ENCODE measurements around the gene TEAD1. TPM values are rescaled to one million over a fixed set of nuclear protein-coding genes. Genes with fewer than 3 reads are reported as not detected.

The TEAD1 gene
- total RNA-seq, 4 donors from 2014 or later, result 184 to 272 (median 208) TPM

DNA sequence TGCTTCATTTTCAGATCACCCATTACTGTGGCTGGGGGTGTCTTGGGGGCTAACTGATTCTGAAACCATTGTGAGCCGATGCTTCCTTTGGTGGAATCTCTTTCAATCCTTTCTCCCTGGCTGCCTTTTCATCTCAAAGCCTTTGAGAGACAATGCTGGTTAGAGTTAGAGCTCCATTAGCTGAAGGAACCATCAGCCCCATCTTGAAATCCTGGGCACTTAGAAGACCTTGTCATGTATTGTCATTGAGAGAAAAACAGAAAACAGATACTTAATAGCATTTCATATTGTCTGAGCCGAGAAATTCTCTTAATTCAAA is 6.7 kb downstream of the TEAD1 start:
- Histone ChIP-seq H3K36me3 (no peaks in the 10 kb centered on the region), H3K27ac (peak overlapping the region in 3 of 4 donors; percentile 52 to 100 (median 67)), H3K4me3 (no peak overlapping the region), H3K27me3 (no peaks in the 10 kb centered on the region), H3K4me1 (peaks cover 10 to 86% (median 22%) of the 10 kb centered on the region in 3 donors), H3K9me3 (no peaks in the 10 kb centered on the region)
- TF ChIP-seq, protein P1, sequence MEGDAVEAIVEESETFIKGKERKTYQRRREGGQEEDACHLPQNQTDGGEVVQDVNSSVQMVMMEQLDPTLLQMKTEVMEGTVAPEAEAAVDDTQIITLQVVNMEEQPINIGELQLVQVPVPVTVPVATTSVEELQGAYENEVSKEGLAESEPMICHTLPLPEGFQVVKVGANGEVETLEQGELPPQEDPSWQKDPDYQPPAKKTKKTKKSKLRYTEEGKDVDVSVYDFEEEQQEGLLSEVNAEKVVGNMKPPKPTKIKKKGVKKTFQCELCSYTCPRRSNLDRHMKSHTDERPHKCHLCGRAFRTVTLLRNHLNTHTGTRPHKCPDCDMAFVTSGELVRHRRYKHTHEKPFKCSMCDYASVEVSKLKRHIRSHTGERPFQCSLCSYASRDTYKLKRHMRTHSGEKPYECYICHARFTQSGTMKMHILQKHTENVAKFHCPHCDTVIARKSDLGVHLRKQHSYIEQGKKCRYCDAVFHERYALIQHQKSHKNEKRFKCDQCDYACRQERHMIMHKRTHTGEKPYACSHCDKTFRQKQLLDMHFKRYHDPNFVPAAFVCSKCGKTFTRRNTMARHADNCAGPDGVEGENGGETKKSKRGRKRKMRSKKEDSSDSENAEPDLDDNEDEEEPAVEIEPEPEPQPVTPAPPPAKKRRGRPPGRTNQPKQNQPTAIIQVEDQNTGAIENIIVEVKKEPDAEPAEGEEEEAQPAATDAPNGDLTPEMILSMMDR (IDR thresholded peaks at IDR 0.05), result no peak
- TF ChIP-seq POLR2AphosphoS5 (IDR thresholded peaks at IDR 0.05) (no peak), EP300 (IDR thresholded peaks at IDR 0.05) (no peak), POLR2A (IDR thresholded peaks at IDR 0.05) (no peak)
- WGBS, 2 donors (ENCODE audit: low coverage in 1 of 2), result 65 to 82% methylated on average over 2 of the region's 2 CpGs
- no peak for ATAC-seq

DNA sequence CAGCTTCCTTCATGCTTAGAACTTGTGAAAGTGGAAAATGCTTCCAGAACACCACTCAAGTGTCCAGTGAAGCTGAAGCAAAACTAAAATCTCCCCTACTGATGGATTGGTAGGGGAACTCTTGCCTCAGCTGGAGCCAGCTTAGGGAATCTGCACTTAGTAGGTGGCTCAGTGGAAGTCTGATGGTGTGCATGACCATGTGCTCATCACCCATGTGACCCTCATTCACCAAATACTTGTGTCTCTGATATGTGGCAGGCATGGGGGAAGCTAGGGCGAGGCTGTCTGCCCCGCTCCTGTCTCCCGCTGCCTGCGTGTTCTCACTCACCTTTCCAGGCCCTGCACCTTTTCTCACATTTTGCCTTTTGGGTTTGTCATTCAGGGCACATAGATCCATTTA is 7.2 kb downstream of the TEAD1 start:
- Histone ChIP-seq H3K4me3 (no peak overlapping the region), H3K9me3 (no peaks in the 10 kb centered on the region), H3K27ac (peak overlapping the region in 1 of 4 donors; percentile 67), H3K27me3 (no peaks in the 10 kb centered on the region), H3K36me3 (no peaks in the 10 kb centered on the region), H3K4me1 (peaks cover 10 to 88% (median 22%) of the 10 kb centered on the region in 3 donors)
- 94% methylated on average over 4 of the region's 4 CpGs; no CpG with 5 or more reads in 1 of the 2 donors for WGBS, 2 donors (ENCODE audit: low coverage in 1 of 2)
- no peak for ATAC-seq
- TF ChIP-seq POLR2A (IDR thresholded peaks at IDR 0.05), result no peak
- TF ChIP-seq POLR2AphosphoS5 (IDR thresholded peaks at IDR 0.05), result no peak
- no peak for TF ChIP-seq EP300 (IDR thresholded peaks at IDR 0.05)
- TF ChIP-seq, protein P1 (IDR thresholded peaks at IDR 0.05), result no peak

DNA sequence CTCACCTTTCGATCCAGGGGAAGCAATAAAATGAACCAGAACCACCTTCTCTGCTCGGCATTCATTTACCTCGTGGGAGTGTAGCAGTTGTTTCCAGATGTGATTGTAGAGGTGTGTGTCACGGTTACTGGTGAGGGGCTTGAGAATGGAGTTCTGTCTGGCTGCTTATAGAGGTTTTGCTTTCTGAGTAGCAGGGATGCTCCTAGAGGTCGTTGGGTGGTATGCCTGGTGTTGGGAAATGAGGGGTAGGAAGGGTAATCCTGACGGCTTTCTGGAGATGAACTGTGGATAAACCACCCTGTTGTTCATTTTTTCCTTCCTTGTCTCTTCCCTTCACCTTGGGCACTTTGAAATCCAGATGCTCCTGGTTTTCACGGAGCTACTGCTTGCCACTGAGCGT is 8.1 kb downstream of the TEAD1 start:
- Histone ChIP-seq H3K27ac (no peak overlapping the region), H3K27me3 (no peaks in the 10 kb centered on the region), H3K36me3 (no peaks in the 10 kb centered on the region), H3K4me3 (no peak overlapping the region), H3K9me3 (no peaks in the 10 kb centered on the region), H3K4me1 (peaks cover 10 to 88% (median 22%) of the 10 kb centered on the region in 3 donors)
- TF ChIP-seq EP300 (IDR thresholded peaks at IDR 0.05) (no peak), POLR2AphosphoS5 (IDR thresholded peaks at IDR 0.05) (no peak), POLR2A (IDR thresholded peaks at IDR 0.05) (no peak)
- TF ChIP-seq, protein P1 (IDR thresholded peaks at IDR 0.05), result no peak
- WGBS, 2 donors (ENCODE audit: low coverage in 1 of 2), result 82 to 83% methylated on average over 6 to 7 of the region's 8 CpGs
- no peak for ATAC-seq

DNA sequence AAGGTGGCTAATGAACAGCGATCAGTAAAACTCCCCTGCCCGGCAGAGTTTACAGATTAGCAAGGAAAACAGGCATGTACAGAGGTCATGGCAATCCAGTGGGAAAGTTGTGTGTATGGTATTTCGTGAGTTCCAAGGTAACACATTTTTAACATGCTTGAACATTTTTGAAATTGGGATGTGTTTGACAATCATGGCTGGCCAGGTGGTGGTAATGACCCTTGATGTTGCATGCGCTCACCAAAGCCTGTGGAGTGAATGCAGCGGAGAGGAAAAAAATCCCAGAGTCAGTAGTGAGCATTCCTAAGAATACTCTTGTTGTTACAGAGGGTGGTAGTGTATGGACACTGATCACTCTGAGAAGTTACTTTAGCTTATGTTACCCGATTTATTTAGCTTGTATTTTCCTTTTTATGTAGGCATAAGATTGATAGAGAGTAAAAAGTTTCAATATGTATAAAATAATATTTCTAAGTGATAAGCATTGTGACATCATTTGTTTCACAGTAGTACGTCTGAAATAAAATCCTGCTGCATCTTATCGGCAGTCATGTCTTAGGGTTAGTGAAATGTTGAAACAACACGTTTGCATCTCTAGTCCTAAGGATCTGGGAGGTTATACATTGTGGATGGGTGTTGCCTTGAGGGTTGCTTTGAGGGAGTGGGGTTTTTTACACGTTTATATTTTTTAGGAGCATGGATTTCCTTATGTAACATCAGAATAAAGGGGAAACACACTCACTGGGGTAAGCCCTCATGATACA is 8.7 kb downstream of the TEAD1 start:
- ATAC-seq, result no peak
- no peak overlapping the region for H3K27ac ChIP-seq
- H3K9me3 ChIP-seq, result no peaks in the 10 kb centered on the region
- H3K36me3 ChIP-seq, result no peaks in the 10 kb centered on the region
- 73 to 76% methylated on average over 7 to 10 of the region's 10 CpGs for WGBS, 2 donors (ENCODE audit: low coverage in 1 of 2)
- no peak for TF ChIP-seq POLR2A (IDR thresholded peaks at IDR 0.05)
- TF ChIP-seq, protein P1 (IDR thresholded peaks at IDR 0.05), result no peak
- no peak for TF ChIP-seq POLR2AphosphoS5 (IDR thresholded peaks at IDR 0.05)
- no peak for TF ChIP-seq EP300 (IDR thresholded peaks at IDR 0.05)
- no peak overlapping the region for H3K4me3 ChIP-seq
- H3K27me3 ChIP-seq, result no peaks in the 10 kb centered on the region
- peaks cover 10 to 88% (median 22%) of the 10 kb centered on the region in 3 donors for H3K4me1 ChIP-seq

- ATAC-seq, result no peak
- TF ChIP-seq, protein P1 (IDR thresholded peaks at IDR 0.05), result no peak
- TF ChIP-seq EP300 (IDR thresholded peaks at IDR 0.05) (no peak), POLR2AphosphoS5 (IDR thresholded peaks at IDR 0.05) (no peak), POLR2A (IDR thresholded peaks at IDR 0.05) (no peak)
- Histone ChIP-seq H3K27ac (no peak overlapping the region), H3K4me3 (no peak overlapping the region), H3K36me3 (no peaks in the 10 kb centered on the region), H3K27me3 (no peaks in the 10 kb centered on the region), H3K9me3 (no peaks in the 10 kb centered on the region), H3K4me1 (peaks cover 10 to 88% (median 21%) of the 10 kb centered on the region in 3 donors)
- WGBS, 2 donors (ENCODE audit: low coverage in 1 of 2), result 57% methylated on average over 4 to 5 of the region's 5 CpGs
Measured at GRCh38 chr11:12683874-12684273, 9.7 kb downstream of the TEAD1 start.

All from gastroesophageal sphincter (tissue), 4 donors.